ENCODE results near the gene FBXL15. TPM values are rescaled to one million over a fixed set of nuclear protein-coding genes. Genes with fewer than 3 reads are reported as not detected.

Gene FBXL15
- total RNA-seq, 2 donors from 2014 or later = 9.7 to 11.4 TPM

GRCh38 chr10:102435529-102436233, 15.0 kb downstream of the FBXL15 start:
- Mint-ChIP-seq H3K27me3 (ENCODE audit: insufficient read depth) (peaks cover 55% of the 10 kb centered on the region), H3K4me3 (peak overlapping the region; percentile 38), H3K4me1 (peaks cover 16% of the 10 kb centered on the region), H3K27ac (peak overlapping the region; percentile 58), H3K36me3 (ENCODE audit: low read depth) (peaks cover 2% of the 10 kb centered on the region), H3K9me3 (no peaks in the 10 kb centered on the region)
- Histone ChIP-seq H3K9ac (ENCODE audit: extremely low read depth, low read length, poor library complexity, severe bottlenecking) (no peak overlapping the region), H3K36me3 (ENCODE audit: control insufficient read depth, insufficient read depth, low read length) (peaks cover 1% of the 10 kb centered on the region), H3K4me1 (ENCODE audit: control insufficient read depth, insufficient read depth, low read length) (peaks cover 9% of the 10 kb centered on the region), H3K4me3 (ENCODE audit: low read length) (no peak overlapping the region), H3K27ac (ENCODE audit: low read depth, low read length) (no peak overlapping the region), H3K27me3 (ENCODE audit: control insufficient read depth, insufficient read depth, low read length, poor library complexity, severe bottlenecking) (peaks cover 32% of the 10 kb centered on the region), H3K9me3 (ENCODE audit: control insufficient read depth, low read length) (no peaks in the 10 kb centered on the region)
- 10 to 20% methylated on average over 3 to 10 of the region's 14 CpGs for WGBS, 2 experiments (ENCODE audit: insufficient coverage in 1 of 2, insufficient read length in 1 of 2)
- TF ChIP-seq CTCF (conservative IDR thresholded peaks at IDR 0.05) = no peak
- DNase-seq = peak; percentile 81

- no peaks in the 10 kb centered on the region for H3K9me3 Mint-ChIP-seq
- WGBS, 2 experiments (ENCODE audit: insufficient coverage in 1 of 2, insufficient read length in 1 of 2) = 91 to 92% methylated on average over 6 of the region's 6 CpGs
- Histone ChIP-seq H3K27me3 (ENCODE audit: control insufficient read depth, insufficient read depth, low read length, poor library complexity, severe bottlenecking) (peaks cover 32% of the 10 kb centered on the region), H3K27ac (ENCODE audit: low read depth, low read length) (no peak overlapping the region), H3K9ac (ENCODE audit: extremely low read depth, low read length, poor library complexity, severe bottlenecking) (no peak overlapping the region), H3K9me3 (ENCODE audit: control insufficient read depth, low read length) (no peaks in the 10 kb centered on the region), H3K4me3 (ENCODE audit: low read length) (no peak overlapping the region), H3K4me1 (ENCODE audit: control insufficient read depth, insufficient read depth, low read length) (peaks cover 9% of the 10 kb centered on the region), H3K36me3 (ENCODE audit: control insufficient read depth, insufficient read depth, low read length) (no peaks in the 10 kb centered on the region)
- H3K4me1 Mint-ChIP-seq = peaks cover 16% of the 10 kb centered on the region
- no peak for TF ChIP-seq CTCF (conservative IDR thresholded peaks at IDR 0.05)
- DNase-seq = no peak
- peak overlapping the region; percentile 38 for H3K4me3 Mint-ChIP-seq
- H3K27ac Mint-ChIP-seq = no peak overlapping the region
- peaks cover 2% of the 10 kb centered on the region for H3K36me3 Mint-ChIP-seq (ENCODE audit: low read depth)
- H3K27me3 Mint-ChIP-seq (ENCODE audit: insufficient read depth) = peaks cover 57% of the 10 kb centered on the region
These were observed 15.7 kb downstream of the FBXL15 start for GRCh38 chr10:102436312-102436711.

- Mint-ChIP-seq H3K36me3 (ENCODE audit: low read depth) (no peaks in the 10 kb centered on the region), H3K9me3 (no peaks in the 10 kb centered on the region), H3K4me3 (no peak overlapping the region), H3K4me1 (peaks cover 11% of the 10 kb centered on the region), H3K27me3 (ENCODE audit: insufficient read depth) (peaks cover 62% of the 10 kb centered on the region), H3K27ac (no peak overlapping the region)
- no peak overlapping the region for H3K9ac ChIP-seq (ENCODE audit: extremely low read depth, low read length, poor library complexity, severe bottlenecking)
- peaks cover 41% of the 10 kb centered on the region for H3K27me3 ChIP-seq (ENCODE audit: control insufficient read depth, insufficient read depth, low read length, poor library complexity, severe bottlenecking)
- H3K27ac ChIP-seq (ENCODE audit: low read depth, low read length) = no peak overlapping the region
- H3K4me3 ChIP-seq (ENCODE audit: low read length) = no peak overlapping the region
- H3K9me3 ChIP-seq (ENCODE audit: control insufficient read depth, low read length) = no peaks in the 10 kb centered on the region
- no peak for TF ChIP-seq CTCF (conservative IDR thresholded peaks at IDR 0.05)
- DNase-seq = no peak
- no peaks in the 10 kb centered on the region for H3K36me3 ChIP-seq (ENCODE audit: control insufficient read depth, insufficient read depth, low read length)
- H3K4me1 ChIP-seq (ENCODE audit: control insufficient read depth, insufficient read depth, low read length) = peaks cover 9% of the 10 kb centered on the region
- WGBS, 2 experiments (ENCODE audit: insufficient coverage in 1 of 2, insufficient read length in 1 of 2) = 95% methylated on average over 3 of the region's 3 CpGs; no CpG with 5 or more reads in 1 of the 2 experiments
These were observed 16.9 kb downstream of the FBXL15 start for GRCh38 chr10:102437515-102437914.
